ENCODE measurements around the gene CRY2.

Gene CRY2

DNA sequence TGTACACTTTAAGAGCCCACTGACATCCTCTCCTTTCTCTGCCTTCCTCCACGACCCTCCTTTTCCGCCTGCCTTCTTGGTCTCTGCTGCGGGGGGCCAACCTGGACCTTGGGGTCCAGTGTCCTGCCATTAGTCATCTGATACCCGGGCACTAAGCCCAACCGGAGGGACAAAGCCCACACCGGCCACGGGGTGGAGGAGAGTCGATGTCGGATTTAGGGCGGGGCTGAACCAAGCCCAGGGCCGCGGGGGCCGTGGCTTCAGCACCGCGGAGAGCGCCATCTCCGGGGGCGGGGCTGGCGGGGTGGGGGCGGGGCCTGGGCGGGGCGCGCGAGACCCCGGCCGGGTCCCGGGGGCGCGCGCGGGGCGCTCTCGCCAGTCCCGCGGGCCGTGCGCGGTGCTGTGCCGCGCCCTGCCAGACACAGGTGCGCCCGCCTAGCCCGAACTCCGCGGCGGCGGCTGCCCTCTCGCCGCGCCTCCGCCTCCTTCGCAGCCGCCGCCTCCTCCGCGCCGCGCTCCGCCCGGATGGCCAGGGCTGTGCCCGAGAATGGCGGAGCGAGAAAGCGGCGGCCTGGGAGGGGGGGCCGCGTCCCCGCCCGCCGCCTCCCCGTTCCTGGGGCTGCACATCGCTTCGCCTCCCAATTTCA lies 38.1 kb downstream of the CRY2 start, which contains the start of gene MAPK8IP1:
Gene MAPK8IP1 (plus strand): TSS at position 378 of the 647 bp plus-strand sequence. CDS start 170 bp downstream, at position 548.
- peak within 1 kb of the TSS; percentile 93 for H3K27ac ChIP-seq
- TF ChIP-seq, protein P1, sequence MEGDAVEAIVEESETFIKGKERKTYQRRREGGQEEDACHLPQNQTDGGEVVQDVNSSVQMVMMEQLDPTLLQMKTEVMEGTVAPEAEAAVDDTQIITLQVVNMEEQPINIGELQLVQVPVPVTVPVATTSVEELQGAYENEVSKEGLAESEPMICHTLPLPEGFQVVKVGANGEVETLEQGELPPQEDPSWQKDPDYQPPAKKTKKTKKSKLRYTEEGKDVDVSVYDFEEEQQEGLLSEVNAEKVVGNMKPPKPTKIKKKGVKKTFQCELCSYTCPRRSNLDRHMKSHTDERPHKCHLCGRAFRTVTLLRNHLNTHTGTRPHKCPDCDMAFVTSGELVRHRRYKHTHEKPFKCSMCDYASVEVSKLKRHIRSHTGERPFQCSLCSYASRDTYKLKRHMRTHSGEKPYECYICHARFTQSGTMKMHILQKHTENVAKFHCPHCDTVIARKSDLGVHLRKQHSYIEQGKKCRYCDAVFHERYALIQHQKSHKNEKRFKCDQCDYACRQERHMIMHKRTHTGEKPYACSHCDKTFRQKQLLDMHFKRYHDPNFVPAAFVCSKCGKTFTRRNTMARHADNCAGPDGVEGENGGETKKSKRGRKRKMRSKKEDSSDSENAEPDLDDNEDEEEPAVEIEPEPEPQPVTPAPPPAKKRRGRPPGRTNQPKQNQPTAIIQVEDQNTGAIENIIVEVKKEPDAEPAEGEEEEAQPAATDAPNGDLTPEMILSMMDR (conservative IDR thresholded peaks at IDR 0.05) = peak; percentile 13; the same call in 1 of the 2 replicates

DNA sequence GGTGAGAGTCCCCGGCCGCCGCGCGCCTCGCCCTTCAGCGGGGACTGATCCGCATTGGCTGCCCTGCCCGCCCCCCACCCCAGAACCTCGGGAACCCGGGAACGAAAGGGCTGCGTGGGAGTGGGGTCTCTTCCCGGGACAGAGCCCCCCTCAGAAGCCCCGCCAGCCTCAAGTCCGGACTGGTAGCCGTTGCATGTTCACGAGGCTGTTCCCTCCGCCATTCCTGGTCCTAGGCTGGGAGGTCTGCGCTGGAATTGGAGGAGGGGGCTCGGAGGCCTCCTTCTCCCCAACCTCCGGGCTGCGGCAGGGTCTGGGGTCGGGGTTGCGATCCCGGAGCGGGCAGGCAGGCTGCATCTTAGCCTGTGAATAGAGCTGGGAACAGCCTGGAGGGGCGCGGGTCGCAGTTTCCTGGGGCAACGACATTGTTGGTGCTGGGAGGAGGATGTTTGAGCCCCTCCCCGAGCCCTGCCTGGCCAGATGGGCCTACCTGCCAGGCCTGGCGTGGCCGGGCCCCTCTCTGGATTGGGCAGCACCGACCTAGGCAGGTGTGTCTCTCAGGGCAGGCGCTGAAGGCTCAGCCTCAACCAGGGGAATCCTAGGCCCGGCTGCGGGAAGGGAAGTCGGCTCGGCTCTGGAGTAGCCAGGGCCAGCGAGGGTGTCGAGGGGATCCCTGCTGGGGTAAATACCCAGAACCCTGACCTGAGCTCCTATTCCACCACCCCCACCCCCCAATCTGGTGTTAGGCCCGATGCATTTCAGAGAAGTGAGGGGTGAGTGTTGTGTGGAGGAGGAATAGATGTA lies 38.8 kb downstream of the CRY2 start:
- TF ChIP-seq, protein P1 (conservative IDR thresholded peaks at IDR 0.05) = no peak
- peak overlapping the region; percentile 93 for H3K27ac ChIP-seq

DNA sequence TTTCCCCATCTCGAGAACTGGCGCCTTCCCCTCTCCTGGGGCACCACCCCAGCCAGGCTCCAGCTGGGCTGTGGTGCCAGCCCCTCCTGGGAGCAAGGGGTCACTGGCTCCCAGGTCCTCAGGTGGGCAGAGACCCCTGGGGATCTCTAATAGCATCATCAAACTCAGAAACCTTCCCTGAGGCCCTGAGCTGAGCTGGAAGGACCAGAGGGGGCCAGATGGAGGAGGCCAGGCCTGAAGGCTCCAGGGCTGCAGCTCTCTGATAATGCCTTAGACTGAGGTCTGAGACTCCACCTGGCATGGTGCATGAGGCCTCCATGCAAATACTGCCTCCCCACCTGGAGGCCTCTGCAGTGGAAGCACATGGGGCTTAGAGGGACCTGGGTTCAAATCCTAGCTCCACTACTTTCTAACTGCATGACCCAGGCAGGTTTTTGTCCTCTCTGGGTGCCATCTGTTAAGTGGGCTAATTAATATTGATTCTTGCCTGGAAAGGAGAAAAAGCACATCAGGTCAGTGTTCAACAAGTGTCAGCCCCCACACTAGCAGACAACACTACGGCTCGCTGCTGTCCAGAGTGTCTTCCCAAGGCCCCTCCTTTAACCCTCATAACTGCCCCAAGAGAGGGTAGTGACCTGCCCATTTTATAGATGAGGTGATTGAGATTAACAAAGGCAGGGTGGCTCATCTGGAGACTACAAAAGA lies 39.7 kb downstream of the CRY2 start:
- TF ChIP-seq, protein P1 (conservative IDR thresholded peaks at IDR 0.05) = no peak
- peak overlapping the region; percentile 93 for H3K27ac ChIP-seq

DNA sequence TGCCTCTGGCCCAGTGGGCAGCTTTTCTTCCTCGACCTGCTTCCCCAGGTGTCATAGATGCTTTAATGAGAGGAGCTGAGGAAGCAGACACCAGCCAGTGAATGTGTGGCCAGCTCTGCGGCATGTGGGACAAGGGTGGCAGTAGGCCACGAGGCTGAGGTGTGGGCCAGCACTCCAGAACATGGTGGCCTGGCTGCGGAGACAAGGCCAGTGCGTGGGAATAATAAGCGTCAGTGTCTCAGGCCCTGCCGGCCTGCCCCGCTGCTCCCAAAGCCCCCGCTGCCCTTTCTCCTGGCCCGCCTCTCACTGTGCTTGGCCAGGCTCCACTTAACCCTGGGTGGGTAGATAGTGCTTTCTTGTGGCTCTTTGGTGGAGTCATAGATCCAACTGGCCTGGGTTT lies 40.3 kb downstream of the CRY2 start:
- TF ChIP-seq, protein P1 (conservative IDR thresholded peaks at IDR 0.05) = no peak
- H3K27ac ChIP-seq = peak overlapping the region; percentile 93; the same call in 1 of the 2 replicates

DNA sequence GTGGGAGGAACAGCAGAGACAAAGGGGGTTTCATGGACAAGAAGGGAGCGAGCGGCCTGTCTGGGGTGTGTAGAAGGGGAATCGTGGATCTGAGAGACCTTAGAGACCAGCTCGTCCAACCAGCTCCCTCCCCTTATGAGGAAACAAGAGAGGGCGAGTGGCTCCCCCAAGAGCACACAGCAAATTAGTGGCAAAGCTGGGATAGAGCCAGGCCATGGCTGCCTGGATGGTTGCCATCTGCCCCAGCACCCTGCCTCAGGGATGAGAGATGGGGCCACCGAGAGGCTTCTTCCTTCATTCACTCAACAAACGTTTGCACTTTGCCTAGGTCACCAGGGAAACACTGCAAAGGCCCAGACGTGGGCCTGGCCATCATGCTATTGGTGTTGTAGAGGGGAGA lies 42.3 kb downstream of the CRY2 start:
- no peak overlapping the region for H3K27ac ChIP-seq
- TF ChIP-seq, protein P1 (conservative IDR thresholded peaks at IDR 0.05) = no peak

DNA sequence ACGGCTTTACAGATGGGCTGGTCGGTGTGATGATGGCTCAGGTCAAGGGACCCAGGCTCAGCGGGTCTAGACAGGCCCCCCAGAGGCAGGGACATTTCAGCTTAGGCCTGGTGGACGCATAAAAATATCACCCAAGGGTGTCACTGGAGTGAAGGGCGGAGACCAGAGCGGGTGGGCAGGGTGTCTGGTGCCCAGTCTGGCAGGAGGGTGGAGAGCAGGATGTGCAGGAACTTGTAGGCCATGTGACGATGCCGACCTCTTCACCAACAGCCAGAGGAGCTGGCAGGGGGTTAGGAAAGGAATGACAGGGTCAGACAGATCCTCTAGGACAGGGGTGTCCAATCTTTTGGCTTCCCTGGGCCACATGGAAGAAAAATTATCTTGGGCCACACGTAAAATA lies 42.7 kb downstream of the CRY2 start:
- TF ChIP-seq, protein P1 (conservative IDR thresholded peaks at IDR 0.05) = no peak

More for the DNA sequence above, 42.7 kb downstream of the CRY2 start:
- no peak overlapping the region for H3K27ac ChIP-seq
